GM06990 (cell line): ENCODE measurements around the gene NEURL1B.
"Not testable (repeated sequence)": the region's sequence is repeated elsewhere in the genome, so short reads cannot be mapped to it uniquely, and the experiment has no call there.

Experiments used
- DNase-seq: peaks from one replicate; pipeline ENCODE4 v3.0.0-alpha.2; 2011; ENCODE audit not compliant: insufficient read length; ENCODE audit errors: extremely low read depth
- H3K27me3 ChIP-seq: replicated peaks from 2 replicates; pipeline ENCODE4 v1.6.0; 2011; ENCODE audit warnings: low read length; ENCODE audit not compliant: control insufficient read depth, insufficient read depth
- H3K36me3 ChIP-seq: 2 replicates; pipeline ENCODE4 v1.5.1; 2011; ENCODE audit warnings: low read length; ENCODE audit not compliant: control insufficient read depth, insufficient read depth
- H3K4me3 ChIP-seq: replicated peaks from 2 replicates; pipeline ENCODE4 v1.5.1; 2011; ENCODE audit warnings: low read depth, mild to moderate bottlenecking, control low read depth, low read length
- CTCF ChIP-seq: IDR thresholded peaks from 2 replicates; pipeline ENCODE4 v1.5.1; 2011; ENCODE audit warnings: low read length, control low read depth, mild to moderate bottlenecking, inconsistent platforms; ENCODE audit not compliant: insufficient read depth, poor library complexity, severe bottlenecking

NEURL1B gene

GRCh38 chr5:172598251-172599203 lies 42.5 kb upstream of the NEURL1B start:
- peaks cover 1% of the 10 kb centered on the region for H3K27me3 ChIP-seq
- no peak for TF ChIP-seq CTCF
- DNase-seq, result no peak
- no peak overlapping the region for H3K4me3 ChIP-seq
- no peaks in the 10 kb centered on the region for H3K36me3 ChIP-seq

GRCh38 chr5:172599204-172599567 lies 41.9 kb upstream of the NEURL1B start:
- H3K27me3 ChIP-seq, result peaks cover 1% of the 10 kb centered on the region
- no peaks in the 10 kb centered on the region for H3K36me3 ChIP-seq
- TF ChIP-seq CTCF, result no peak
- H3K4me3 ChIP-seq, result no peak overlapping the region
- no peak for DNase-seq

GRCh38 chr5:172600571-172600970 lies 40.5 kb upstream of the NEURL1B start:
- no peak for DNase-seq
- no peak for TF ChIP-seq CTCF
- H3K27me3 ChIP-seq, result peaks cover 1% of the 10 kb centered on the region
- H3K36me3 ChIP-seq, result no peaks in the 10 kb centered on the region
- no peak overlapping the region for H3K4me3 ChIP-seq

- not testable (repeated sequence) for H3K36me3 ChIP-seq, H3K4me3 ChIP-seq, H3K27me3 ChIP-seq, DNase-seq
Observed at GRCh38 chr5:172601576-172601975, 39.5 kb upstream of the NEURL1B start.

GRCh38 chr5:172602783-172603231 lies 38.3 kb upstream of the NEURL1B start:
- Histone ChIP-seq H3K36me3 (no peaks in the 10 kb centered on the region), H3K4me3 (no peak overlapping the region), H3K27me3 (peaks cover 1% of the 10 kb centered on the region)
- TF ChIP-seq CTCF, result no peak
- no peak for DNase-seq

GRCh38 chr5:172603251-172603806 lies 37.7 kb upstream of the NEURL1B start:
- no peak for DNase-seq
- H3K27me3 ChIP-seq, result peaks cover 1% of the 10 kb centered on the region
- H3K36me3 ChIP-seq, result no peaks in the 10 kb centered on the region
- H3K4me3 ChIP-seq, result no peak overlapping the region
- no peak for TF ChIP-seq CTCF
